HepG2 (cell line): Measurements from ENCODE around the gene IL18R1. TPM values are rescaled to one million over a fixed set of nuclear protein-coding genes. Genes with fewer than 3 reads are reported as not detected.

Source experiments
- polyA plus RNA-seq, 8 experiments: library from polyadenylated mRNA; depleted of rRNA in 3 of 8; stranded (reverse) in 7 of 8; unstranded in 1 of 8; fragments of >200 nt; fragmentation: Illumina TruSeq in 4 of 8; extraction: Trizol in 4 of 8; gene quantifications; 2 replicates each; pipeline versions ENCODE4 v1.2.1 to v1.2.3, GENCODE V29; 2011 to 2016; ENCODE audit warnings: low read depth in 4 of 8, missing spikeins in 1 of 8, mixed read lengths in 1 of 8; ENCODE audit not compliant: insufficient read depth in 1 of 8
- total RNA-seq, 5 experiments: library from RNA; depleted of rRNA; stranded (reverse); fragments of >200 nt; fragmentation: Illumina TruSeq; extraction: Trizol; gene quantifications; 2 replicates each; pipeline ENCODE4 v1.2.3, GENCODE V29; 2016; ENCODE audit warnings: low read depth in 1 of 5
- TF ChIP-seq, protein P1 (sequence below), 2 experiments: fragments of 450-650 bp in 1 of 2; sonication (generic) in 1 of 2; formaldehyde crosslinking in 1 of 2; IDR thresholded peaks; 2 replicates each; pipeline versions ENCODE4 v1.6.1 to v1.8.0; 2016 to 2022; ENCODE audit warnings: antibody characterized with exemption in 1 of 2, mild to moderate bottlenecking in 1 of 2, missing genetic modification reagents in 1 of 2
- TF ChIP-seq, protein P2 (sequence below): sonication (generic); formaldehyde crosslinking; IDR thresholded peaks from 2 replicates; pipeline ENCODE4 v1.4.0; 2020; ENCODE audit warnings: mild to moderate bottlenecking, low read depth, missing genetic modification reagents

The IL18R1 gene
- total and polyA plus RNA-seq, 2 of the 13 experiments (the other 11 are each of a cell fraction or from before 2014, with no cell fraction given) = 0.01 to 0.04 TPM

DNA sequence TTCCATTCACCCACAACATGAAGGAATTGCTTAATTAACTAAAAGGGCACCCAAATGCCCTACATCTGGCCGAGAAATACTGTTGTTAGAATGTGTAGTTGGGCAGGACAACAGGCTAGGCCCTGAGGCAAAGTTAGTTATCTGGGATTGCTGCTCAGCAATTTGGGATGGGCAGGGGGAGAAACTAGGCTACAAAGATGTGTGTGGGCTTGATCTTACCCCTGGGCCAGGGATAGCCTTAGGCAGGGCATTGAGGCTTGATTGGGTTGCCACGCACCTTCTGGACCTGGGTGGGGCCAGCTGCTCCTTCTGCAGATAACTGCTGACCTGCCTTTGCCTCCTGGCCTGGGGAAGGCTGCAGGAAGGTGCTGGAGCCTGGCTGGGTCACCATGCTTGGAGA, 76.8 kb downstream of the IL18R1 start (continued):
- TF ChIP-seq, protein P1, sequence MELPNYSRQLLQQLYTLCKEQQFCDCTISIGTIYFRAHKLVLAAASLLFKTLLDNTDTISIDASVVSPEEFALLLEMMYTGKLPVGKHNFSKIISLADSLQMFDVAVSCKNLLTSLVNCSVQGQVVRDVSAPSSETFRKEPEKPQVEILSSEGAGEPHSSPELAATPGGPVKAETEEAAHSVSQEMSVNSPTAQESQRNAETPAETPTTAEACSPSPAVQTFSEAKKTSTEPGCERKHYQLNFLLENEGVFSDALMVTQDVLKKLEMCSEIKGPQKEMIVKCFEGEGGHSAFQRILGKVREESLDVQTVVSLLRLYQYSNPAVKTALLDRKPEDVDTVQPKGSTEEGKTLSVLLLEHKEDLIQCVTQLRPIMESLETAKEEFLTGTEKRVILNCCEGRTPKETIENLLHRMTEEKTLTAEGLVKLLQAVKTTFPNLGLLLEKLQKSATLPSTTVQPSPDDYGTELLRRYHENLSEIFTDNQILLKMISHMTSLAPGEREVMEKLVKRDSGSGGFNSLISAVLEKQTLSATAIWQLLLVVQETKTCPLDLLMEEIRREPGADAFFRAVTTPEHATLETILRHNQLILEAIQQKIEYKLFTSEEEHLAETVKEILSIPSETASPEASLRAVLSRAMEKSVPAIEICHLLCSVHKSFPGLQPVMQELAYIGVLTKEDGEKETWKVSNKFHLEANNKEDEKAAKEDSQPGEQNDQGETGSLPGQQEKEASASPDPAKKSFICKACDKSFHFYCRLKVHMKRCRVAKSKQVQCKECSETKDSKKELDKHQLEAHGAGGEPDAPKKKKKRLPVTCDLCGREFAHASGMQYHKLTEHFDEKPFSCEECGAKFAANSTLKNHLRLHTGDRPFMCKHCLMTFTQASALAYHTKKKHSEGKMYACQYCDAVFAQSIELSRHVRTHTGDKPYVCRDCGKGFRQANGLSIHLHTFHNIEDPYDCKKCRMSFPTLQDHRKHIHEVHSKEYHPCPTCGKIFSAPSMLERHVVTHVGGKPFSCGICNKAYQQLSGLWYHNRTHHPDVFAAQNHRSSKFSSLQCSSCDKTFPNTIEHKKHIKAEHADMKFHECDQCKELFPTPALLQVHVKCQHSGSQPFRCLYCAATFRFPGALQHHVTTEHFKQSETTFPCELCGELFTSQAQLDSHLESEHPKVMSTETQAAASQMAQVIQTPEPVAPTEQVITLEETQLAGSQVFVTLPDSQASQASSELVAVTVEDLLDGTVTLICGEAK (IDR thresholded peaks at IDR 0.05) = no peak
- TF ChIP-seq, protein P1 (CRISPR knock-in tag; IDR thresholded peaks at IDR 0.05) = no peak
- TF ChIP-seq, protein P2, sequence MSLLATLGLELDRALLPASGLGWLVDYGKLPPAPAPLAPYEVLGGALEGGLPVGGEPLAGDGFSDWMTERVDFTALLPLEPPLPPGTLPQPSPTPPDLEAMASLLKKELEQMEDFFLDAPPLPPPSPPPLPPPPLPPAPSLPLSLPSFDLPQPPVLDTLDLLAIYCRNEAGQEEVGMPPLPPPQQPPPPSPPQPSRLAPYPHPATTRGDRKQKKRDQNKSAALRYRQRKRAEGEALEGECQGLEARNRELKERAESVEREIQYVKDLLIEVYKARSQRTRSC = no peak
